Loucy (cell line): Measurements from ENCODE around the gene AUP1.

Experiments used
- CTCF ChIP-seq: fragments of 200-600 bp; sonication (generic); conservative IDR thresholded peaks from 2 replicates; pipeline ENCODE4 v1.5.1; 2014; ENCODE audit warnings: mild to moderate bottlenecking, antibody characterized with exemption, low read length
- EZH2phosphoT487 ChIP-seq: fragments of 200-600 bp; IDR thresholded peaks from 2 replicates; pipeline ENCODE4 v1.6.1; 2018; ENCODE audit warnings: antibody characterized with exemption, mild to moderate bottlenecking, moderate library complexity, borderline replicate concordance

GRCh38 chr2:74522516-74522915 lies 7.0 kb downstream of the AUP1 start:
- TF ChIP-seq CTCF (no peak), EZH2phosphoT487 (no peak)
